ENCODE results near the gene RCAN2. TPM values are rescaled to one million over a fixed set of nuclear protein-coding genes. Genes with fewer than 3 reads are reported as not detected.
A peak's percentile ranks its signal among the peaks of the same experiment; 100 is the strongest.

The RCAN2 gene
- total and polyA plus RNA-seq, 8 donors = 2.5 to 35.8 (median 3.1) TPM

DNA sequence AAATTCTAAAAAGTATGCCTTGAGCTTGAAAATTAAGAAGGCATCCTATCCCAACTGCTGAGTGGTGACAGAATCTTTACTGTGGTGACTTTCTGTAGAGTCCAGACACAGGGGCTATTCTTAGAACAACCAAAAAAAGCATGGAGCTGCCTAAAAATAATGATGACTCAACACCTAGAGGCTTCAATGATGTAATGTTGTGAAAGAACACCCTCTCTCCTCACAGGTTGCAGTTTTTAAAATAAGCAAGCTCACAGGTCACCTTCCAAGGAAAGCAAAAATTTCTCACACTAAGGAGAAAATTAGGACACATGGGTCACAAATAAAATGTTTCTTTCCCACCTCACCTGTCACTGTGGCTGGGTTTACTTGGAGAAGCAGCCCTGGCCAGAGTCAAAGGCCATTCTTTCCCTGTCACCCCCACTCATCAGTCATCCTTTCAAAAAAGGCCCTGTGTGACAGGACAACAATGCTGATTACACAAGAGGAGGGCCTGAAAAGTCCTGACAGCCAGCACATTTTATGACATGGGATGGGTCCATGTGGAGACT lies 53.5 kb downstream of the RCAN2 start:
- ATAC-seq = peak; percentile 27
- Histone ChIP-seq H3K4me1 (no peaks in the 10 kb centered on the region), H3K9me3 (no peaks in the 10 kb centered on the region), H3K36me3 (no peaks in the 10 kb centered on the region), H3K4me3 (no peak overlapping the region), H3K27ac (no peak overlapping the region), H3K27me3 (no peaks in the 10 kb centered on the region)
- intact Hi-C loops (cut with DNase I) = no loop called here
- DNase-seq = no peak
- TF ChIP-seq, protein P1, sequence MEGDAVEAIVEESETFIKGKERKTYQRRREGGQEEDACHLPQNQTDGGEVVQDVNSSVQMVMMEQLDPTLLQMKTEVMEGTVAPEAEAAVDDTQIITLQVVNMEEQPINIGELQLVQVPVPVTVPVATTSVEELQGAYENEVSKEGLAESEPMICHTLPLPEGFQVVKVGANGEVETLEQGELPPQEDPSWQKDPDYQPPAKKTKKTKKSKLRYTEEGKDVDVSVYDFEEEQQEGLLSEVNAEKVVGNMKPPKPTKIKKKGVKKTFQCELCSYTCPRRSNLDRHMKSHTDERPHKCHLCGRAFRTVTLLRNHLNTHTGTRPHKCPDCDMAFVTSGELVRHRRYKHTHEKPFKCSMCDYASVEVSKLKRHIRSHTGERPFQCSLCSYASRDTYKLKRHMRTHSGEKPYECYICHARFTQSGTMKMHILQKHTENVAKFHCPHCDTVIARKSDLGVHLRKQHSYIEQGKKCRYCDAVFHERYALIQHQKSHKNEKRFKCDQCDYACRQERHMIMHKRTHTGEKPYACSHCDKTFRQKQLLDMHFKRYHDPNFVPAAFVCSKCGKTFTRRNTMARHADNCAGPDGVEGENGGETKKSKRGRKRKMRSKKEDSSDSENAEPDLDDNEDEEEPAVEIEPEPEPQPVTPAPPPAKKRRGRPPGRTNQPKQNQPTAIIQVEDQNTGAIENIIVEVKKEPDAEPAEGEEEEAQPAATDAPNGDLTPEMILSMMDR (IDR thresholded peaks at IDR 0.05) = no peak

DNA sequence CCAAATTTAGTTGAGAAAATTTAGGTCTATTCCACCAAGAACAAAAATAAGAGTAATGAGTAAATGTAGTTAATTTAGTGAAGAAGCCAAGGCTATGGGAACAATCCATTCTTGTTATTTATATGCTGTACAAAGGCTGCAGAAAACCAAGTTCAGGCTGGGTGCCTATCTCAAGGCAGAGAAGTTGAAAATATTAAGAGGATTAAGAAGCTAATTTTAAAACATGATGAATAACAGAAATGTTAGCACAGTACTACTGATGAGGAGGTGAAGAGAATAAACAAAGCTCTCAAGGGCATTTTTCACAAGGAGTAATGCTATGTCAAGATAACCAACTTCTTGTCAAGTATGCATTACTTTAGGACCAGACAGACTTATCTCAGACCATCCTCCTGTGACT lies 68.6 kb downstream of the RCAN2 start:
- ATAC-seq (no peak), DNase-seq (no peak)
- Histone ChIP-seq H3K36me3 (no peaks in the 10 kb centered on the region), H3K4me1 (no peaks in the 10 kb centered on the region), H3K4me3 (no peak overlapping the region), H3K9me3 (no peaks in the 10 kb centered on the region), H3K27me3 (no peaks in the 10 kb centered on the region), H3K27ac (no peak overlapping the region)
- TF ChIP-seq, protein P1 (IDR thresholded peaks at IDR 0.05) = no peak
- intact Hi-C loops (cut with DNase I) = no loop called here

DNA sequence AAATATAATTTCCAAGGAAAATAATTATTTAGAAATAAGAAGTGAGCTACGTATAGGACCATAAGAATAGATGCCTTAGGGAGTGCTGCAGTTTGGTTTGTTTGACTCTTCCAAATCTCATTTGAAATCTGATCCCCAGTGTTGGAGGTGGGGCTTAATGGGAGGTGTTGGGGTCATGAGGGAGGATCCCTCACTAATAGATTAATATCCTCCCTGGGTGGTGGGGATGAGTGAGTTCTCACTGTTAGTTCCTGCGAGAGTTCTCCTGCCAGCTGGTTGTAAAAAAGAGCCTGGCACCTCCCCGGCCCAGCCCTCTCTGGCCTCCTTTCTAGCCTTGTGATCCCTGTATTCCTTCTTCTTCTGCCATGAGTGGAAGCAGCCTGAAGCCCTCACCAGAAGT lies 69.3 kb downstream of the RCAN2 start:
- no peaks in the 10 kb centered on the region for H3K4me1 ChIP-seq
- H3K9me3 ChIP-seq = no peaks in the 10 kb centered on the region
- H3K4me3 ChIP-seq = no peak overlapping the region
- no peaks in the 10 kb centered on the region for H3K27me3 ChIP-seq
- no peak overlapping the region for H3K27ac ChIP-seq
- TF ChIP-seq, protein P1 (IDR thresholded peaks at IDR 0.05) = no peak
- H3K36me3 ChIP-seq = no peaks in the 10 kb centered on the region
- DNase-seq (no peak), ATAC-seq (no peak)
- intact Hi-C loops (cut with DNase I) = no loop called here

DNA sequence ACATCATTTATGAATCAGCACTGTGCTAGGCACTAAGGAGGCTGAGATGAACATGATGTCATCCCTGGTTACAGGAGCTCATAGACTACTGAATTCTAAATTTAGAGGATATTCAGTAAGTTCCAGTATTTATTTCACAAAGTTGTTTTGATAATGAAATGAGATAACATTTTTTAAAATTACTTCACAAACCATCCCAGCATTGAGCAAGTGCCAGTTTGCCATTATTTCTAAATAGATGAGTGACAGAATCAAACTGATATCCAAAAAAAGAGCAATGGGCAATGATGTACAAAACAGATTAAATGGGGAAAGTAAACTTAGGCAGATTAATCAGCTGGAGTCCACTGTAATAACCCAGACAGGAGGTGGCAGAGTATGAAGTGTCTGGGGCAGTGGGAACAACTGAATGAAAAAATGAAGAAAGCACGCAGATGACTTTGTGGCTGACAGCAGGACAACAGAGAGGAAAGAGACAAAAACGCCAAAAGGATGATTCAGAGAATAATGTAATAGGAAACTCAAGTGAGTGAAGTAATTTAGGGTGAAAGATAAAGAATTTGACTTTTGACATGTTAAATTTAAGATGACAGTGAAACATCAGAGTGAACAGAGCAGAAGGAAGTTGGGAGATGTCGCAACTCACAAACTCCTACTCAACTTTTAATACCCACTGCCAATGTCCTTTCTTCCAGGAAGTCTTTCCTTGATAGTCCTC lies 70.2 kb downstream of the RCAN2 start:
- intact Hi-C loops (cut with DNase I) = no loop called here
- no peak overlapping the region for H3K27ac ChIP-seq
- ATAC-seq = no peak

DNA sequence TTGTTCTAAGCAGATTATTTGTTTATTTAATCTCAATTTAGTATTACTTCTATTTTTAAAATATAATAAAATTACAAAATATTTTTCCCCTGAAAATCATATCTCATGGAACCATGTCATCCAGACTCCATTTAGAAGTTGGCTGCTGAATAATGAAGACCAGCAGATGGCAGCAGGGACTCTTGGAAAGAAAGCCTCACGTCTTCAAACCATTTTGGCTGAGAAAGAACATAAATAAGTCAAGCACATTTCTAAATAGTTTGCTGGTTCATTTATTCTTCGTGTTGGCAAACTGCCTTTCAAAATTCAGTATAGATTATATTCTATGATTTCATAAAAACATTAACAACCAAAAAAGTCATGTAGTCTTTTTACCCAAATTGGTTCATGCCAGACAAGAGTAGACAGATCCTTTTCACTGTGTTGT lies 71.7 kb downstream of the RCAN2 start:
- H3K9me3 ChIP-seq = no peaks in the 10 kb centered on the region
- H3K4me3 ChIP-seq = no peak overlapping the region
- DNase-seq = peak in 3 of 4 donors; percentile 37 to 81 (median 64)
- H3K36me3 ChIP-seq = no peaks in the 10 kb centered on the region
- H3K27me3 ChIP-seq = no peaks in the 10 kb centered on the region
- no peaks in the 10 kb centered on the region for H3K4me1 ChIP-seq
- intact Hi-C loops (cut with DNase I) = loop anchor here in 1 of 2 donors (10.0 kb wide), 1 partner anchor 205 kb away; no protein-coding TSS in a partner anchor
- TF ChIP-seq, protein P1 (IDR thresholded peaks at IDR 0.05) = peak; percentile 65 to 66
- H3K27ac ChIP-seq = no peak overlapping the region
- peak; percentile 84 for ATAC-seq

More for the DNA sequence above, 70.2 kb downstream of the RCAN2 start:
- Histone ChIP-seq H3K27me3 (no peaks in the 10 kb centered on the region), H3K9me3 (no peaks in the 10 kb centered on the region), H3K4me1 (no peaks in the 10 kb centered on the region), H3K4me3 (no peak overlapping the region), H3K36me3 (no peaks in the 10 kb centered on the region)
- TF ChIP-seq, protein P1 (IDR thresholded peaks at IDR 0.05) = no peak
- DNase-seq = no peak
